HL-60 (cell line): Measurements from ENCODE around the gene ATP1B1.

ENCODE experiments used
- DNase-seq, 2 experiments: peaks; one replicate each; pipeline ENCODE4 v3.0.0-alpha.2; 2010 to 2020; ENCODE audit warnings: low read depth in 1 of 2, low spot score in 1 of 2
- H3K27ac ChIP-seq: fragments of 250-450 bp; sonication (Bioruptor Pico); replicated peaks from 2 replicates; pipeline ENCODE4 v1.5.1; 2020; ENCODE audit warnings: mild to moderate bottlenecking, moderate library complexity
- H3K27me3 ChIP-seq: fragments of 250-450 bp; sonication (Bioruptor Pico); 2 replicates; pipeline ENCODE4 v1.5.1; 2021; ENCODE audit warnings: mild to moderate bottlenecking, moderate library complexity; ENCODE audit not compliant: insufficient read depth, poor library complexity, severe bottlenecking
- H3K4me3 ChIP-seq: replicated peaks from 2 replicates; pipeline ENCODE4 v1.5.1; 2011; ENCODE audit warnings: mild to moderate bottlenecking, control low read depth, low read length; ENCODE audit not compliant: insufficient read depth
- GABPA ChIP-seq: IDR thresholded peaks from 2 replicates; pipeline ENCODE4 v1.6.1; 2012; ENCODE audit warnings: low read depth
- POLR2AphosphoS5 ChIP-seq: IDR thresholded peaks from 2 replicates; pipeline ENCODE4 v1.6.1; 2012; ENCODE audit warnings: low read depth
- SPI1 ChIP-seq: IDR thresholded peaks from 2 replicates; pipeline ENCODE4 v1.6.1; 2012; ENCODE audit warnings: low read depth, mild to moderate bottlenecking, borderline replicate concordance
- TF ChIP-seq, protein P1 (sequence below): IDR thresholded peaks from 2 replicates; pipeline ENCODE4 v1.6.1; 2012; ENCODE audit warnings: low read depth; ENCODE audit not compliant: insufficient replicate concordance
- TF ChIP-seq, protein P2 (sequence below): IDR thresholded peaks from one replicate; pipeline ENCODE4 v1.5.1; 2011; ENCODE audit warnings: low read length, control low read depth, inconsistent platforms; ENCODE audit not compliant: insufficient read depth

ATP1B1 gene

DNA sequence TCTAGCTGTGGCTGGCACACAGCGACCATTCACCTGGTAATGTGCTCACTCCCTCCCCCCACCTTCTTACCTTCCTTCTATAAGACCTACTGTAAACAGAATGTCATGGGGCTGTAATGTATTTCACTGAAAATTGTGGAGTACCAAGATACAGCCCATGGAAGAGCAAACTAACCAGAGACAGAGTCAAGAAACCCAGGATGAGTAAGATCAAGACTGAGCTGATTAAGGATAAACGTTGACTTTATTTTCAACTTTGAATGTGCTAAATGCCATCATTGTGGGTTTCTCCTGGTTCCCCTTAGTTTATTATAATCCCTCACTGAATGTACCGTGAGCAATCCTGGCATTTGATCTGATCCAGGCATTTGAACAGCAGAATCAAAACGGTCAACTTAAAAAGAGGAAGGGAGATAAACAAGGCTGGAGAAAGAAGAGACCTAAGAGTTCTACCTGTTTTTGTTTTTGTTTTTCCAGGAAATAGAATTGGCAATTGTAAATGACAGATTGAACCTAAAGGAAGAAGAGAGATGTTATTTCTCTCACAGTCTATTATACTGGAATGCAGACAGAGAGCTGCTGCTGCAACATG, 16.1 kb upstream of the ATP1B1 start:
- Histone ChIP-seq H3K4me3 (no peak overlapping the region), H3K27me3 (no peaks in the 10 kb centered on the region), H3K27ac (no peak overlapping the region)
- peak; percentile 59 for TF ChIP-seq SPI1
- TF ChIP-seq, protein P1, sequence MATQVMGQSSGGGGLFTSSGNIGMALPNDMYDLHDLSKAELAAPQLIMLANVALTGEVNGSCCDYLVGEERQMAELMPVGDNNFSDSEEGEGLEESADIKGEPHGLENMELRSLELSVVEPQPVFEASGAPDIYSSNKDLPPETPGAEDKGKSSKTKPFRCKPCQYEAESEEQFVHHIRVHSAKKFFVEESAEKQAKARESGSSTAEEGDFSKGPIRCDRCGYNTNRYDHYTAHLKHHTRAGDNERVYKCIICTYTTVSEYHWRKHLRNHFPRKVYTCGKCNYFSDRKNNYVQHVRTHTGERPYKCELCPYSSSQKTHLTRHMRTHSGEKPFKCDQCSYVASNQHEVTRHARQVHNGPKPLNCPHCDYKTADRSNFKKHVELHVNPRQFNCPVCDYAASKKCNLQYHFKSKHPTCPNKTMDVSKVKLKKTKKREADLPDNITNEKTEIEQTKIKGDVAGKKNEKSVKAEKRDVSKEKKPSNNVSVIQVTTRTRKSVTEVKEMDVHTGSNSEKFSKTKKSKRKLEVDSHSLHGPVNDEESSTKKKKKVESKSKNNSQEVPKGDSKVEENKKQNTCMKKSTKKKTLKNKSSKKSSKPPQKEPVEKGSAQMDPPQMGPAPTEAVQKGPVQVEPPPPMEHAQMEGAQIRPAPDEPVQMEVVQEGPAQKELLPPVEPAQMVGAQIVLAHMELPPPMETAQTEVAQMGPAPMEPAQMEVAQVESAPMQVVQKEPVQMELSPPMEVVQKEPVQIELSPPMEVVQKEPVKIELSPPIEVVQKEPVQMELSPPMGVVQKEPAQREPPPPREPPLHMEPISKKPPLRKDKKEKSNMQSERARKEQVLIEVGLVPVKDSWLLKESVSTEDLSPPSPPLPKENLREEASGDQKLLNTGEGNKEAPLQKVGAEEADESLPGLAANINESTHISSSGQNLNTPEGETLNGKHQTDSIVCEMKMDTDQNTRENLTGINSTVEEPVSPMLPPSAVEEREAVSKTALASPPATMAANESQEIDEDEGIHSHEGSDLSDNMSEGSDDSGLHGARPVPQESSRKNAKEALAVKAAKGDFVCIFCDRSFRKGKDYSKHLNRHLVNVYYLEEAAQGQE: no peak
- DNase-seq: no peak

DNA sequence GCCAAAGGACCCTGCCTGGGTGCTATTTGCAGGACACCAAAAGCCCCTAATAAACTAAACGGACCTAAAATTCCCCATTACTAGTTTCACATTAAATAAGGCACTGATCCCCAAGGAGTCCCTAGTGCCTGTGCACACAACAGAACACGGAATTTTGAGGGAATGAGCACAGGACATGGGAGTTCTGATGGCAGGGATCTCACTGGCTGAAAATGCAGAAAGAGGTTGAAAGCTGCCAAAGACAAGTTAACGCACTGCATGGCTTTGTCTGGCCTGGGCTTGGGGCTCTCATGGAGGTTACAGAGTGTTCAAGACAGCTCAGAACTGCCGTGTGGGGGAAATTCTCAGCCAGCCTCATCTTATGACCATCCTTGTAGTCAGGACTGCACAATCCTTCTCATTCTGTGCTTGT, 15.6 kb upstream of the ATP1B1 start:
- DNase-seq: no peak
- Histone ChIP-seq H3K27me3 (no peaks in the 10 kb centered on the region), H3K27ac (no peak overlapping the region), H3K4me3 (no peak overlapping the region)
- TF ChIP-seq GABPA (no peak), POLR2AphosphoS5 (no peak), SPI1 (no peak)
- TF ChIP-seq, protein P2, sequence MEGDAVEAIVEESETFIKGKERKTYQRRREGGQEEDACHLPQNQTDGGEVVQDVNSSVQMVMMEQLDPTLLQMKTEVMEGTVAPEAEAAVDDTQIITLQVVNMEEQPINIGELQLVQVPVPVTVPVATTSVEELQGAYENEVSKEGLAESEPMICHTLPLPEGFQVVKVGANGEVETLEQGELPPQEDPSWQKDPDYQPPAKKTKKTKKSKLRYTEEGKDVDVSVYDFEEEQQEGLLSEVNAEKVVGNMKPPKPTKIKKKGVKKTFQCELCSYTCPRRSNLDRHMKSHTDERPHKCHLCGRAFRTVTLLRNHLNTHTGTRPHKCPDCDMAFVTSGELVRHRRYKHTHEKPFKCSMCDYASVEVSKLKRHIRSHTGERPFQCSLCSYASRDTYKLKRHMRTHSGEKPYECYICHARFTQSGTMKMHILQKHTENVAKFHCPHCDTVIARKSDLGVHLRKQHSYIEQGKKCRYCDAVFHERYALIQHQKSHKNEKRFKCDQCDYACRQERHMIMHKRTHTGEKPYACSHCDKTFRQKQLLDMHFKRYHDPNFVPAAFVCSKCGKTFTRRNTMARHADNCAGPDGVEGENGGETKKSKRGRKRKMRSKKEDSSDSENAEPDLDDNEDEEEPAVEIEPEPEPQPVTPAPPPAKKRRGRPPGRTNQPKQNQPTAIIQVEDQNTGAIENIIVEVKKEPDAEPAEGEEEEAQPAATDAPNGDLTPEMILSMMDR: no peak
- TF ChIP-seq, protein P1: no peak

DNA sequence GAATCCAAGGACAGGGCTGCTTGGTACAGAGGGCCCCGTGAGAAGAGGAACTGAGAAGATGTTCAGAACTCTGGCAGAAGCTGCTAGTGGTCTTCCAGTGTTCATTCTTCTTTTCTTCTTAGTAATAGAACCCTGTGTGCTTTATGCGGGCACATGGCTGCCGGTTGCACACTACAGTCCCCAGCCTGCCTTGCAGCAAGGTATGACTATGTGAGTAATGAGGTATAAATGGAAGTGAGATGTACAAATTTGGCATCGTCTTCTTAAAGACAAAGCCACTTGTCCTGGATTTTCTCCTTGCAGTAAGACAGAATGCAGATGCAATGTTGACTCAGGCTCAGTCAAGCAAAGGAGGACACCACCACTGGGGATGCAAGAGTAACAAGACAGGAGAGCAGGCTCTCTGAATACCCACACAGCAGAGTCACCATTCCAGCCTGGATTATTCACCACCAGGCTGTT, 15.0 kb upstream of the ATP1B1 start:
- no peaks in the 10 kb centered on the region for H3K27me3 ChIP-seq
- H3K4me3 ChIP-seq: no peak overlapping the region
- DNase-seq: no peak
- no peak overlapping the region for H3K27ac ChIP-seq
- TF ChIP-seq POLR2AphosphoS5 (no peak), SPI1 (no peak), GABPA (no peak)
- TF ChIP-seq, protein P2: no peak
- TF ChIP-seq, protein P1: no peak
